ENCODE results near the gene TTI1.

Gene TTI1

DNA sequence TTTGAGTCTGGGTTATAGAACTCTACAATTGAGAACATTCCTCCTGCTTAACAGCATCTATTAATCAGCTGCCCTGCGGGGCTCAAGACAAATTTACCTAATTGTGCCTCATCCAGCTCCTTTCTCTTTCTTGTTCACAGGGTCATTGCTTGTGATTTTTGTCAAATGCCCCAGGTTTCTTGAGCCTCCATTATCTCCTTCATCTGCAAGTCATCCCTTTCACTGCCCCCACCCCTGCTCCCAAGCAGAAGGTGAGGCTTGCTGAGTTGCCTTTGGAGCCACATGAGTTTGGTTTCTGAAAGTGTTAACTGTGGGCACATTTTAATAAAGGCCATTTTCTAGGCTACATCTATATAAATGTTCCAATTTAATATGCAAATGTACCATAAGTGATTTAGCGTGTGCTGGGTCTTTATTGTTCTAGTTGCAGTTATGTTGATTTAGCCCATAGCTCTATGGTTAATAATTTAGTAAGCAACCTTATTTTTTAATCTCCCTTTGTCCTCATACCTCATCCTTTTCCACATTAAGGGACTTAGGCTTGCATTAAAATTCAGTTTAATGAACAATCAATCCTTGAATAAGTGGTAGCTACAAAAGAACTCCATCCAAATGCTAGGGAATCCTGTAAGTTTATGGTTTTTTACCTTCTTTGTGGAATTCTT, 74.3 kb downstream of the TTI1 start:
- DNase-seq = no peak

DNA sequence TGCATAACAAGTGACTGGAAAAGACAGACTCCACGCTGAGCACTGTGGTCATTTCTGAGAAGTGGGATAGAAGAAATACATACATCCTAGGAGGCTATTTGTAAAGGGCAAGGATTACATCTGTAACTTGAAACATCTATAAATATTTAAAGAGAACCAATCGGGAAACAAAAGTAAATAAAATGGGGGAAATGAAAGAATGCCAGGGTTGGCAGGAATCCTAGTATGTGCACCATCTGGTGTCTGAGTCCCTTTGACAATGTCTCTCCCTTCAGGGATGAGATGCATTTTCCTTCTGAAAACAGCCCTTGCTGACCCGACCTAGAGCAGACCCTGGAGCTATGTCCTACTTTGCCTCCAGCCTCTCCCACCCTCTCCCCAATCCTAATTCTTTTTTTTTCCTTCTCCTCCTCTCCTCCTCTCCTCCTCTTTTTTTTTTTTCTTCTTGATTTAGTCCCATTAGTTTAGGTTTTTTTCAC, 77.1 kb downstream of the TTI1 start:
- DNase-seq = no peak

DNA sequence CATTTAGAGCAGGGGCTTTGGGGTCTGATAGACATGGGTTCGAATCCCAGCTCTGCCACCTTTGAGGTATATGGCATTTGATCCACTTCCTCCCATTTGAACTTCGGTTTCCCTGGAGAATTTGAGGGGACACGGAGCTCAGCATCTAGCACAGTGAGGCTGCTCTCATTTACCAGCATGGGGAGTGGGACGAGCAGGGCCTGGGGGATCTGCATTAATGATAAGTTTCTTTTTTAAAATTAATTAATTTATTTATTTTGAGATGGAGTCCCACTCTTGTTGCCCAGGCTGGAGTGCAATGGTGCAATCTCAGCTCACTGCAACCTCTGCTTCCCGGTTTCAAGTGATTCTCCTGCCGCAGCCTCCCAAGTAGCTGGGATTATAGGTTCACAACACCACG, 77.7 kb downstream of the TTI1 start:
- no peak for DNase-seq

DNA sequence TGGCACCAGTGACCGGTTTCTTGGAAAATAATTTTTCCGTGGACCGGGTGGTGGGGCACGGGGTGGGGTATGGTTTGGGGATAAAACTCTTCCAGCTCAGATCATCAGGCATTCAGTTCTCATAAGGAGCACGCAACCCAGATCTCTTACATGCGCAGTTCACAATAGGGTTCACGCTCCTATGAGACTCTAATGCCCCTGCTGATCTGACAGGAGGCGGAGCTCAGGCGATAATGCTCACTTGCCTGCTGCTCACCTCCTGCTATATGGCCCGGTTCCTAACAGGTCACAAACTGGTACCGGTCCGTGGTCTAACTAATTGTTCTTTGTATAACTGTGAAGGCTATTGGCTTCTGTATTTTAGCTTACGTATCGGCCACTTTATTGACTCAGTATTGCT, 78.6 kb downstream of the TTI1 start:
- DNase-seq = no peak

DNA sequence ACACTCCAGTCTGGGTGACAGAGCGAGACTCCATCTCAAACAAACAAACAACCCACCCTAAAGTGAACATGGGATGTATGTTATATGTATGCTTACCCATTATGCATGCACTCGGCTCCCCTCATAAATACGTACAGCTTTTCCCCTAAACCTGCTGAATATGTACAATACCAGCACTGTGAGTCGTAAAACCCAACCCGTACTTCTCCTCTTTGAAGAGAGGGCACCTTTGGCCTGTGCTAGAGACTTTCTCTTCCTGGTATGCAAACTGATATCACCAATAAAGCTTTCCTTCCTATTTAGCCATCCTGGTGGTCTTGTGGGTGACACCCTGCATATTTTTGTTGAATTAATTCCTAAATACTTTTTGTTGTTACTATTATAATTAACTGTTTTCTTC, 79.1 kb downstream of the TTI1 start:
- DNase-seq = no peak

DNA sequence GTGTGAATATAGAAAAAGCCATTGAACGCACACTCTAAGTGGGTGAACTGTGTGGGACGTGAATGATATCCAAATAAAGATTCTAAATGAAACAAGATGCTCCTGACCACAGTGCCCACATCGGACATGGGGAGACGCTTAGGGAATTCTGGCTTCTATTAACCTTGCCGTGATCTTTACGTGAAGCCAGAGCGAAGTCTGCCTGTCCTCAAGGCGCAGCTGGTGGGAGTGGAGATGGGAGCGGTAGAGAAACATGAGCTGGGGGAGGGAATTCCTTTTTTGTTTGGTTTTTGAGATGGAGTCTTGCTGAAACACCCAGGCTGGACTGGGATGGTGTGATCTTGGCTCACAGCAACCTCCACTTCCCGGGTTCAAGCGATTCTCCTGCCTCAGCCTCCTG, 84.3 kb downstream of the TTI1 start:
- no peak for DNase-seq

DNA sequence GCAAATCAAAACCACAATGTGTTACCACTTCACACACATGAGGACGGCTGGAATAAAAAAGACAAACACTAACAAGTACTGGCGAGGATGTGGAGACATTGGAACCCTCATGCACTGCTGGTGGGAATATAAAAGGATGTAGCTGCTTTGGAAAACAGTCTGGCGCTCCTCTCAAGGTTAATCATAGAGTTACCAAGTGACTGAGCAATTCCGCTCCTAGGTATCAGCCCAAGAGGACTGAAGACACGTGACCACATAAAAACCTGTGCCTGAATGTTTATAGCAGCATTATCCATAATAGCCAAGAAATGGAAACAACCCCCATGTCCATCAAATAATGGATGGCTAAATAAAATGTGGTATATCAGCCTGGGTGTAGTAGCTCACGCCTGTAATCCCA, 85.3 kb downstream of the TTI1 start:
- DNase-seq = no peak

DNA sequence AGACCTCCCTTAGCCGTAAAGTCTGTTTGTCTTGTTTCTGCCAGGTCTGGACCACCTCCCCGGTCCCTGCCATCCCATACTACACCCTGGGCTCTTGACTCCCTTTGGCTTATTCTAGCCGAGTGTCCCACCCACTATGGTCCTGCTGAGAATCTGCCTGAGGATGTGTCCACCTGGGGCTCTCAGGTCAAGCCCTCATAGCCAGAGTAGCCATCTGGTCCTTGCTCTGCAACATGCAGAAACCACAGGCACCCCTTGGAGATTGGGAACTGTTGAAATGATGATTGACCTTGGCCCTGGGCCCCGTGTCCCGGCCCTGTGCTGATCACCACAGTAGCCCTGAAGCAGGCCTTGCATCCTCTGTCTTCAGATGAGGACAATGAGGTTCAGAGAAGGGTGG, 86.3 kb downstream of the TTI1 start:
- no peak for DNase-seq

DNA sequence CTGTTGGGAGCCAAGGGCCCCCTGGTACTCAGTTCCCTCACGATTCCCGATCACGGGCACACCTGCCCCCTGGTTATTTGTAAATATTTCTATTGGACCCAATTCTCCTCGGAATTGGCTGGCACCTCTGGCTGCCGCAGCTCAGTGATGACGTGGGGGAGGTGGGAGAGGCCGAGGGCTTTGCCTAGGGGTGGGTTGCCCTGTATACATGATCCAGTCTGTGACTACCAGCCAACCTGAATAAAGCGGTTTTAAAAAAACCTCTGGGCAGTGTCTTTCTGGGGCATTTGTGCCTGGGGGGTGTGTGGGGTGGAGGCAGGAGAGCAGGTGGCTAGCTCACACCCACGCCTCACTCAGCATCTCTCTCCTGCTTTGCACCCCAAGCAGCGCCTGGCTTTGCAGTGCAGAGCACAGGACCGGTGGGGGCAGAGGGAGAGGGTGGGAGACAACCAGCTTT, 88.1 kb downstream of the TTI1 start:
- no peak for DNase-seq

DNA sequence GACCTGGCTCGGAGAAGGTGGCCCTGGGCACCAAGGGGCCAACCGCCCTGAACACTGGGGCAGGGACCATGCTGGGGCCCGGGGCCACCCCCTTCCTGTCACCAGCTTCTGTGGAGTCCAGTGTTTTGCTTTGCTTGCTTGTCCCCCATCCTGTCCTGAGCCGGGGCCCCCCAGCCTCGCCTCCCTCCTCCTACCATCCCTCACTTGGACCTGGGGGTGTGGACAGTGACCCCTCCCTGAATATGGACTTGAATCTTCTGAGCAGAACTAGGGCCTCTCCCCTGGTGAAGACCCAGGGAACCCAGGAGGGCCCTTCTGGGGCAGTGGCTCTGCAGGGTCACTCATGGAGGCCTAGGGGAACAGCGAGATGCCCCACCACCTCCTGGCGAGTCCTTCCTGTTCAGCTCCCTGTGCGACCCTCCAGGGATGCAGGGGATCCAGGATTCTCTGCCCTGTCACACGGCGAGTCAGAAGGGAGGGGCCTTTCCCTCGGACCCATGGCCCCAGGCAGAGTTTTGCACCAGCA, 88.7 kb downstream of the TTI1 start:
- DNase-seq = no peak

DNA sequence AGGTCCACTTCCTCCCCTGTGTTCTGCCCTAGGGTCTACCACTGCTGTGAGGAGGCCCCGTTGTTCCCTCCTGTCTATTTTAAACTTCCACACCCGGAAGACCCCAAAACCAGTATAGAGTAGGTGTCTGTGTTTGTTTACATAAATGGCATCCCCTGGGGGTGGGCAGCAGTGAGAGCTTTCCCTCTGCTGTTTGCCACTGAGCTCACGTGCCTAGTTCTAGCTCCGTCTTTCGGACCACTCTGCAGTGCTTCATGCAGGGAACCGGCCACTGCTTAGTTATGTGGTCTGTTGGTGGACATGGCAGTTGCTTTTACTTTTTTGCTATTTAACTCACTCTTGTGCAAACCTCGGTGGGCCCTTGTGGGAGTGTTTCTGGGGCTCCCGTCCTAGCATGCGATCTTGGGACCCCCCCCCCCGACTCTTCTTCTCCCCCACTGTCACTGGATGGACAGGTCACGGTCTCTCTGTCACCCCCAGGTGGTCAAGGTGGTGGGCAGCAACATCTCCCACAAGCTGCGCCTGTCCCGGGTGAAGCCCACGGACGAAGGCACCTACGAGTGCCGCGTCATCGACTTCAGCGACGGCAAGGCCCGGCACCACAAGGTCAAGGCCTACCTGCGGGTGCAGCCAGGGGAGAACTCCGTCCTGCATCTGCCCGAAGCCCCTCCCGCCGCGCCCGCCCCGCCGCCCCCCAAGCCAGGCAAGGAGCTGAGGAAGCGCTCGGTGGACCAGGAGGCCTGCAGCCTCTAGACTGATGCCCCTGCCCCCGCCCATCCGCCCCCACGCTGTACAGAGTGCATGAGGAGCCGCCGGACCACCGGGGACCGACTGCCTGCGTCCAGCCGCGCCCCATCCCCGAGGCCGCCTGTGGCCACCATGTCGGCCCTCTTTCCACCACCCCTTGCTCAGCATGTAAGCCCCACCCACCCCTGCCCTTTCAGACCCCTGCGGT, 89.5 kb downstream of the TTI1 start:
- no peak for DNase-seq

DNA sequence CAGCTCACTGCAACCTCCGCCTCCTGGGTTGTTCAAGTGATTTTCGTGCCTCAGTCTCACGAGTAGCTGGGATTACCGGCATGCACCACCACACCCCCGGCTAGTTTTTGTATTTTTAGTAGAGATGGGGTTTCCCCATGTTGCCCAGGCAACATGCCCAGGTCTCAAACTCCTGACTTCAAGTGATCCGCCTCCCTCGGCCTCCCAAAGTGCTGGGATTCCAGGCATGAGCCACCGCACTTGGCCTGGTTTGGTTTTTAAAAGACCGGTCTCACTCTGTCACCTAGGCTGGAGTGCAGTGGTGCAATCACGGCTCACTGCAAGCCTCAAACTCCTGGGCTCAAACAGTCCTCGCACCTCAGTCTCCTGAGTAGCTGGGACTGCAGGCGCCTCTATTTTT, 90.2 kb downstream of the TTI1 start:
- DNase-seq = no peak

DNA sequence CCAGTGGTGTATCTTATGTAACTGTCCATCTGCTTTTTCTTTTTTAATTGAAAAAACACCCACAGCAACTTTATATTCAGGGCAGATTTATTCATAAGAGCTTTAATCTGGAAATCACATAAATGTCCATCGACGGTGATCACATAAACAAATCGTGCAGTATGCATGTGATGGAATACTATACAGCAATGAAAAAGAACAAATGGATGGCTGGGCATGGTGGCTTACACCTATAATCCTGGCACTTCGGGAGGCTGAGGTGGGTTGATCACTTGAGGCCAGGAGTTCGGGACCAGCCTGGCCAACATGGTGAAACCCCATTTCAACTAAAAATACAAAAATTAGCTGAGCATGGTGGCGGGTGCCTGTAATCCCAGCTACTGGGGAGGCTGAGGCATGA, 91.3 kb downstream of the TTI1 start:
- DNase-seq = no peak

DNA sequence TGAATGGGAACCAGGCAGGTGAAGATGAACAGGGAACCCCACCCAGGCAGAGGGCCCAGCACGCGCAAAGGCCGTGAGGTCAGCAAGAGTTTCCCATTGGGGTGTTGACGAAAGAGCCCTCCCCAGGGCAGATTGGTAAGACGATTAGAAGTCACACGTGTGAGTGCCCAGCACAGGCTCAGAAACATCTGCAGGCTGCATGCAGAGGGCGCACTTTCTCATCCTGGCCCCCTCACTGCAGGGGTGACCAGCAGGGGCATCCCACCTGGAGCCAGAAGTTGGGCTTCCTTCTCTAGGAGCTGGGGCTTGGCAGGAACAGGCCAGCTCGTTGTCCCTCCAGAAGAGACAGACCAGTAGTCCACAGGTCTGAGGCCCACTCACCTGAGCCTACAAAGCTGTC, 91.9 kb downstream of the TTI1 start:
- DNase-seq = no peak

DNA sequence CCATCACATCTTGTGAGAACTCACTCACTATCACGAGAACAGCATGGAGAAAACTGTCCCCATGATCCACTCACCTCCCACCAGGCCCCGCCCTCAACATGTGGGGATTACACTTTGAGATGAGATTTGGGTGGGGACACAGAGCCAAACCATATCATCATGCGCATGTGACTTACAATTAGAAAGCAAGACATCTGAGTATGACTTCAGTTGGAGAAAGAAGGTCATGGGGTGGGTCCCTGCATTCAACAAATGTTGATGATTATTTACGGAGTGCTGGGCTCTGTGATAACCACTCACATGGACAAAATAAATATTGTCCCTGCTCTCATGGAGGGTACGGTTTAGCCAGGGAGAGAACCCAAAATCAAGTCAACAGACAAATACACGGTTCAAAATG, 92.4 kb downstream of the TTI1 start:
- DNase-seq = no peak

DNA sequence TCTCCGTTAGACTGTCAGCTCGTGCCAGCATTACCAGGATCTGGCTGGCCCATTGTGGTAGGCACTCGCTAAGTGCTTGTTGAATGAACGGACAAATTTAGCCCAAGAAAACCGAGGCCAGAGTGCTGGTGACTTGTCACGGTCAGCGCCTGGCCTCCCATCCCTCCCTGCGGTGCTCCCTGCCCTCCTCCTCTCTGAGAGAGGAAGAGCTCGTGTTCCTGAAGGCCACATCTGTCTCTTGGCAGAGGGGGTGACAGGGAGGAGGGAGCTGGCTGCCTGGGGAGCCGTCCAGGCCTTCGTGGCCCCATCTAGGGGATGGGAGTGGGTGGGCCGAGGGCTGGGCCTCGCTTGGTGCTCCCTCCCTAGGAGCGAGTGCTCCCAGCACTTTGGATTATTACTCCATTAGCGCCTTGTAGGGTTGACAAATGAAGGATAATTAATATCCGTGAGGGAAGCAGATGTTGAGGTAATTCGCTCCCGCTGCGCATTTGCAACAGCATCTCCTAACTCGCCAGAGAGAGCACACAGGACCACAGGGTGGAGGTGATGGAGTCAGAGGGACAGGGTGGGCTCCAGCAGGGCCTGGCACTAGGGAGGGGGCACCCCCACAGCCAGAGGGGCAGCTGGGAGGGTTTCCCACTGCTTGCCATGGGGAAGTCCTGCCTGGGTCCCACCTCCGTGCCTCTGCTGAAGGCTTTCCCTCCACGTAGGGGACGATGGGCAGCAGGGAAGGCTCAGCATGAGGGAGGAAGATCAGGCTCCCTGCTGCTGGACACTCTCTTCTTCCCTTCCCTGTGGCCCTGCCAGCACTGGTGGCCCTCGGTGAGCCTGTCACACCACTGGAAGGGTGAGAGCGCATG, 93.3 kb downstream of the TTI1 start:
- DNase-seq = no peak

DNA sequence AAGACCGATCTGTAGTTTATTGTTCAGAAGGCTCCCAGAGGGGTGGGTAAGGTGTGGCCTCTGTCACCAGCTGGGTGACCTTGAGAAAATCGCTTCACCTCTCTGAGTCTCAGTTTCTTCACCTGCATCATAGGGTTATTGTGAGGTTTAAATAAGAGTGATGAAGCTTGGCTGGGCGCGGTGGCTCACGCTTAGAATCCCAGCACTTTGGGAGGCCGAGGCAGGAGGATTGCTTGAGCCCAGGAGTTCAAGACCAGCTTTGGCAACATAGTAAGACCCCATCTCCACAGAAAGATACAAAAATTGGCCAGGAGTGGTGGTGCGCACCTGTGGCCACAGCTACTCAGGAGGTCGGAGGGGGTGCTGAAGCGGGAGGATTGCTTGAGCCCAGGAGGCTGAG, 94.3 kb downstream of the TTI1 start:
- no peak for DNase-seq

DNA sequence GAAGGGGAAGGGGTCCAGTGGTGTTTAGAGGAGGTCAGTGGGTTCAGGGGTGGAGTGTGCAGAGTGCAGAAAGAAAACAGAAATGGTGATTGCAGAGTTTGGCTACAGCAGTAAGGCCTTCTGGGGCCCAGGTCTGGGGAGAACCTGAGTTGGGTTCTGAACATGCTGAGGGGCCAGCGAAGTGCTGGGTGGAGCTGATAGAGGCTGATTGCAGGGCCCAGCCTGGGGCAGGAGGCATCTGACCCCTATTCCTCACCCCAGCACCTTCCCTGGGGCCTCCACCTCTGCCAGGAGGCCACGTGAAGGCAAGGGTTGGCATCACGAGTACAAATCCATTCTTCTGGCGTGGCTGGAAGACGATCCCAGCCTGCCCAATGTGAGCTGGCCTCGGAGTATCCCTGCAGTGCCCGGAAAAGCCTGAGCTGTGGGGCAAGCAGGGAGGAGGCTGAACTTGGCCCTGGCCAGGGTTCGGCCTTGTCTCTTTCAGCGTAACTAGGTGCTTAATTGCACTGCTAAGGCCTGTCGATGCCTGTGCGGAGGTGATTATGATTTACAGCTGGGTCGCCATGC, 95.0 kb downstream of the TTI1 start:
- no peak for DNase-seq

DNA sequence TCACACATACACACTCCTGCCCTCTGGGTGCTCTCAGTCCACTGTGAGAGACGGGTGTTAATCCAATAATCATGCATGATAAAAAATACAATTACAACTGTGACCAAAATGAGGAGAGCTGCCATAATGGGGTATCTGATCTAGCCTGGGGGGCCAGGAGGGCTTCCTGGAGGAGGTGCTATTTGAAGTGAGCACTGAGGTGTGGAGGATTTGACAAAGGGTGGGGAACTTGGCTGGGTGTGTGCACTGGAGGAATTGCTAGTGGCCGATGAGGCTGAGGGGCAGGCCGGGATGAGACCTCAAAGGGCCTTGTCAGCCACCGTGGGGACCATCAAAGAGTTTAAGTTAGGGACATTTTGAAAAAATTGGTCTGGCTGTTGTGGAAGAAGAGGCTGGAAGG, 95.6 kb downstream of the TTI1 start:
- no peak for DNase-seq

DNA sequence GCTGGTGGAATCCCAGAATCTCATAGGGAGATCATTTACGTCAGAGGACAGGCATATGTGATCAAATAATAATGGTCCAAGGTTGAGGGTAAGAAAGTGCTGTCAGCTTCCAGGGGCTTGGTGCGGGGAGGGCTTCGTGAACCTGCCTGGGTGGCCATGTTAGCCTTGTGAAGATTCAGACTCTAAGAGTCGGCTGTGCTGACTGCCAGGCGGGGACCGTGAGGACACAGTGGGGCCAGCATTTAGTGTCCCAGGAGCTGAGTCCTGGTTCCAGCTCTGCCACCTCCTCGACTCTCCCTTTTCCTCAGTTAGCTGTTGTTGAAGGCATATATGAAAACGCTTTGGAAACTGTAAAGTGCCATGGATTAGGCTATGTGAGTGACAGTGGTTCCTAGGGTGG, 96.8 kb downstream of the TTI1 start:
- DNase-seq = no peak

DNA sequence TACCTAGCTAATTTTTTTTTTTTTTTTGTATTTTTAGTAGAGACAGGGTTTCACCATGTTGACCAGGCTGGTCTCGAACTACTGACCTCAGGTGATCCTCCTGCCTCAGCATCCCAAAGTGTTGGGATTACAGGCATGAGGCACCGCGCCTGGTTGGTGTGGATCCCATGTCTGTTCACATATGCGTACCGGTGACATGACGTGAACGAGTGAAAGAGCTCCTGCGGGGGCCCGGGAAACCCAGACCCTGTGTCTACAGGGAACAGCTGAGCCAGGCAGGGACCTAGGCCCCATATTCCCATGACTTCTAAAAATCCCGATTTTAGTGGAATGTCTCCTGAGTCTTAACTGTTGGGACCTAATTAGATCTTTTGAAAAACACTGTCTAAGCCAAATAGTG, 97.2 kb downstream of the TTI1 start:
- no peak for DNase-seq

DNA sequence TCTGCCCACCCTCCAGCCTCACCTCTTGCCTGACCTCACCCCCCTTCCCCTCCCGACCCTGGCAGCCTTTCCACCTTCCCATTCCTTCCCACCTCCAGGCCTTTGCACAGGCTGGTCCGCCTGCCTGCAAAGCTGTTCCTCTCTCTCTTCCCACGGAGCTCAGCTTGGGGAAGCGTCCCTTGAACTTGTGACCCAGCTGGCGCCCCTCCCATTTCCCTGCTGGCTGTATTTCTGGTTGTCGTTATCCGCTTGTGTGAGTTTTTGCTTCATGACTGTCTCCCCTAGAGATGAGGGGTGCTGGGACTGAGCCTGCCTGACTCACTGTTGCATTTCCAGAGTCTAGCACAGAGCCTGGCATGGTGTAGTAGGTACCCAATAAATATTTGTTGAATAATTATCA, 97.8 kb downstream of the TTI1 start:
- DNase-seq = no peak

Data from activated naive CD4-positive, alpha-beta T cell (primary cell).